GM06990 (cell line): ENCODE measurements around the gene AS3MT.
"Not testable (repeated sequence)": the region's sequence is repeated elsewhere in the genome, so short reads cannot be mapped to it uniquely, and the experiment has no call there.

ENCODE experiments used
- DNase-seq: peaks from one replicate; pipeline ENCODE4 v3.0.0-alpha.2; 2011; ENCODE audit not compliant: insufficient read length; ENCODE audit errors: extremely low read depth
- H3K27me3 ChIP-seq: replicated peaks from 2 replicates; pipeline ENCODE4 v1.6.0; 2011; ENCODE audit warnings: low read length; ENCODE audit not compliant: control insufficient read depth, insufficient read depth
- H3K36me3 ChIP-seq: 2 replicates; pipeline ENCODE4 v1.5.1; 2011; ENCODE audit warnings: low read length; ENCODE audit not compliant: control insufficient read depth, insufficient read depth
- H3K4me3 ChIP-seq: replicated peaks from 2 replicates; pipeline ENCODE4 v1.5.1; 2011; ENCODE audit warnings: low read depth, mild to moderate bottlenecking, control low read depth, low read length
- CTCF ChIP-seq: IDR thresholded peaks from 2 replicates; pipeline ENCODE4 v1.5.1; 2011; ENCODE audit warnings: low read length, control low read depth, mild to moderate bottlenecking, inconsistent platforms; ENCODE audit not compliant: insufficient read depth, poor library complexity, severe bottlenecking

The AS3MT gene

GRCh38 chr10:102923601-102924000 is 54.3 kb downstream of the AS3MT start:
- no peaks in the 10 kb centered on the region for H3K27me3 ChIP-seq
- no peak for TF ChIP-seq CTCF
- no peak overlapping the region for H3K4me3 ChIP-seq
- no peaks in the 10 kb centered on the region for H3K36me3 ChIP-seq
- DNase-seq: no peak

DNA sequence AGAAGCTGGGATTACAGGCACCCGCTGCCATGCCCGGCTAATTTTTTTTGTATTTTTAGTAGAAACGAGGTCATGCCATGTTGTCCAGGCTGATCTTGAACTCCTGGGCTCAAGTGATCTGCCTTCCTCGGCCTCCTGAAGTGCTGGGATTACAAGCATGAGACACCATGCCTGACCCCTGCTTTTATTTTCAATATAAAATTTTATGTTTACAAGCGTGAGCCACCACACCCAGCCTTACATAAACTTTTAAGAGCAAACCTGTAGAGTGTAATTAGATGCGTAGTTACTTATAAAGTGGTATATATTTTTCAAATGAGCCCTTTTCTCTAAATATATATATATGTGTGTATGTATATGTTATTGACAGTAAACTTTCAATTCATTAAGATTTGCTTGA is 57.6 kb downstream of the AS3MT start:
- Histone ChIP-seq H3K4me3 (no peak overlapping the region), H3K27me3 (no peaks in the 10 kb centered on the region), H3K36me3 (no peaks in the 10 kb centered on the region)
- no peak for DNase-seq
- TF ChIP-seq CTCF: no peak

- TF ChIP-seq CTCF: no peak
- no peak for DNase-seq
- H3K36me3 ChIP-seq: no peaks in the 10 kb centered on the region
- H3K4me3 ChIP-seq: no peak overlapping the region
- no peaks in the 10 kb centered on the region for H3K27me3 ChIP-seq
Measured at GRCh38 chr10:102927311-102928010, 58.2 kb downstream of the AS3MT start.

DNA sequence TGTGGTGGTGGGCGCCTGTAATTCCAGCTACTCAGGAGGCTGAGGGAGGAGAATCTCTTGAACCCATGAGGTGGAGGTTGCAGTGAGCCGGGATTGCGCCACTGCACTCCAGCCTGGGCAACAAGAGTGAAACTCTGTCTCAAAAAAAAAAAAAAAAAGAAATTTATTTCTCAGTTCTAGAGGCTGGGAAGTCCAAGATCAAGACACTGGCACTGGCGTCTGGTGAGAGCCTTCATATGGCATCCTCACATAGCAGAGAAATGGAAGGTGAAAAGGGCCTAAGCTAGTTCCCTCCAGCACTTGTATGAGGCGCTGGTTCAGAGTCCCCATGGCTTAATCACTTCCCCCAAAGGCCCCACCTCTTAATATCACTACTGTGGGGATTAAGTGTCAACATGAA is 59.2 kb downstream of the AS3MT start:
- not testable (repeated sequence) for H3K36me3 ChIP-seq, H3K27me3 ChIP-seq, H3K4me3 ChIP-seq, DNase-seq

DNA sequence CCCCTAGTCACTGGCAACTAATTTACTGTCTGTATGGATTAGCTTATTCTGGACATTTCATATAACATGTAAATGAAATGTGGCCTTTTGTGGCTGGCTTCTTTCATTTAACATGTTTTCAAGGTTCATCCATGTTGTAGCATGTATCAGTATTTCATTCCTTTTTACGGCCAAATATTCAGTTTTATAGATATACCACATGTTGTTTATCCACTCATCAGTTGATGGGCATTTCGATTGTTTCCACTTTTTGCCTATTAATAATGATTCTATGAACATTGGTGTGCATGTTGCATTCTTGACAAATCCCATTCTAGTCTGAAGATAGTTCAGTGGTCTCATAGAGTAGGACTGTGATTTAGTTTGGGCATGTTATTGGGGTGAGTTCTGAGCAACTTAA is 61.5 kb downstream of the AS3MT start:
- H3K36me3 ChIP-seq: no peaks in the 10 kb centered on the region
- no peak for DNase-seq
- no peak for TF ChIP-seq CTCF
- no peak overlapping the region for H3K4me3 ChIP-seq
- no peaks in the 10 kb centered on the region for H3K27me3 ChIP-seq

- no peaks in the 10 kb centered on the region for H3K36me3 ChIP-seq
- H3K4me3 ChIP-seq: no peak overlapping the region
- DNase-seq: no peak
- no peaks in the 10 kb centered on the region for H3K27me3 ChIP-seq
- no peak for TF ChIP-seq CTCF
Measured at GRCh38 chr10:102931643-102932042, 62.4 kb downstream of the AS3MT start.
